ENCODE data around the gene SLC6A1.

- TF ChIP-seq POLR2A (IDR thresholded peaks at IDR 0.05; ENCODE audit: extremely low read depth, insufficient read length): no peak
- TF ChIP-seq MAX (IDR thresholded peaks at IDR 0.05; ENCODE audit: low read depth, low read length): no peak
- TF ChIP-seq CTCF (IDR thresholded peaks at IDR 0.05; ENCODE audit: low read depth, low read length): no peak
These were observed 29.1 kb downstream of the SLC6A1 start for GRCh38 chr3:11021611-11022011.

Data from NB4 (cell line).